Right hindlimb (tissue), 1 donor: ENCODE data around the gene RPRD1B.
A peak's percentile ranks its signal among the peaks of the same experiment; 100 is the strongest.

Experiments used
- DNase-seq: peaks from one replicate; pipeline ENCODE4 v3.0.0-alpha.2; 2018

RPRD1B gene

GRCh38 chr20:38043512-38044300 lies 10.2 kb downstream of the RPRD1B start:
- DNase-seq, result no peak

- no peak for DNase-seq
Observed at GRCh38 chr20:38044685-38045084, 11.1 kb downstream of the RPRD1B start.

GRCh38 chr20:38046572-38046971 lies 13.0 kb downstream of the RPRD1B start:
- no peak for DNase-seq

GRCh38 chr20:38049800-38050199 lies 16.3 kb downstream of the RPRD1B start:
- DNase-seq, result no peak

GRCh38 chr20:38050686-38051085 lies 17.1 kb downstream of the RPRD1B start:
- no peak for DNase-seq

GRCh38 chr20:38052870-38053269 lies 19.3 kb downstream of the RPRD1B start:
- DNase-seq, result no peak

- no peak for DNase-seq
Observed at GRCh38 chr20:38054647-38055046, 21.1 kb downstream of the RPRD1B start.

GRCh38 chr20:38055294-38055693 lies 21.7 kb downstream of the RPRD1B start:
- DNase-seq, result no peak

GRCh38 chr20:38055848-38056247 lies 22.3 kb downstream of the RPRD1B start:
- no peak for DNase-seq

GRCh38 chr20:38057351-38057972 lies 23.9 kb downstream of the RPRD1B start:
- DNase-seq, result peak; percentile 77

- DNase-seq, result no peak
Observed at GRCh38 chr20:38059832-38060231, 26.3 kb downstream of the RPRD1B start.

- DNase-seq, result no peak
Observed at GRCh38 chr20:38060536-38060935, 27.0 kb downstream of the RPRD1B start.

GRCh38 chr20:38061109-38061508 lies 27.6 kb downstream of the RPRD1B start:
- DNase-seq, result no peak

- DNase-seq, result no peak
Observed at GRCh38 chr20:38062890-38063289, 29.3 kb downstream of the RPRD1B start.

- DNase-seq, result no peak
Observed at GRCh38 chr20:38063911-38064530, 30.5 kb downstream of the RPRD1B start.

- peak; percentile 62 for DNase-seq
Observed at GRCh38 chr20:38065764-38066375, 32.3 kb downstream of the RPRD1B start.

- DNase-seq, result no peak
Observed at GRCh38 chr20:38066969-38067716, 33.6 kb downstream of the RPRD1B start.

- DNase-seq, result peak; percentile 55
Observed at GRCh38 chr20:38067717-38068365, 34.3 kb downstream of the RPRD1B start.

GRCh38 chr20:38072898-38073297 lies 39.4 kb downstream of the RPRD1B start:
- DNase-seq, result no peak

GRCh38 chr20:38073307-38074071 lies 39.9 kb downstream of the RPRD1B start:
- DNase-seq, result peak; percentile 71
